Measurements from ENCODE around the gene SYNPO2. TPM values are rescaled to one million over a fixed set of nuclear protein-coding genes. Genes with fewer than 3 reads are reported as not detected.

SYNPO2 gene
- total RNA-seq, 1 donor from 2014 or later, result 26.2 TPM

- ATAC-seq, result no peak
- H3K9me3 ChIP-seq, result no peaks in the 10 kb centered on the region
- intact Hi-C loops (cut with DNase I), result no loop called here
Measured at GRCh38 chr4:118846979-118847378, 41.7 kb upstream of the SYNPO2 start.

DNA sequence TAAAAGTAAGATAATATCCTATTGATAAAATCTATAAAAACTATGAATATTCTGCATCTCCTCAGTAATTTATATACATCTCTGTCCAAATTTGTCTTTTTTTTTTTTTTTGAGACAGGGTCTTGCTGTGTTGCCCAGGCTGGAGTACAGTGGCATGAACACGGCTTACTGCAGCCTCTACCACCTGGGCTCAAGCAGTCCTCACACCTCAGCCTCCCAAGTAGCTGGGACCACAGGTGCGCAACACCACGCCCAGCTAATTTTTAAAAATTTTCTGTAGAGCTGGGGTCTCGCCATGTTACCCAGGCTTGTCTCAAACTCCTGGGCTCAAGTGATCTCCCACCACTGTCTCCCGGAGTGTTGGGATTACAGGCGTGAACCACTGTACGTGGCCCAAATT, 40.4 kb upstream of the SYNPO2 start:
- no peak overlapping the region for H3K4me3 ChIP-seq
- intact Hi-C loops (cut with DNase I), result no loop called here
- no peaks in the 10 kb centered on the region for H3K4me1 ChIP-seq
- no peaks in the 10 kb centered on the region for H3K9me3 ChIP-seq
- H3K36me3 ChIP-seq, result no peaks in the 10 kb centered on the region
- no peak for TF ChIP-seq CTCF (IDR thresholded peaks at IDR 0.05)
- ATAC-seq (no peak), DNase-seq (no peak)
- no peaks in the 10 kb centered on the region for H3K27me3 ChIP-seq (ENCODE audit: low read depth)
- H3K27ac ChIP-seq, result no peak overlapping the region

More at GRCh38 chr4:118846979-118847378, 41.7 kb upstream of the SYNPO2 start:
- DNase-seq, result no peak
- Histone ChIP-seq H3K27me3 (ENCODE audit: low read depth) (no peaks in the 10 kb centered on the region), H3K27ac (no peak overlapping the region), H3K4me1 (no peaks in the 10 kb centered on the region), H3K36me3 (no peaks in the 10 kb centered on the region), H3K4me3 (no peak overlapping the region)
- TF ChIP-seq CTCF (IDR thresholded peaks at IDR 0.05), result no peak

- Histone ChIP-seq H3K9me3 (no peaks in the 10 kb centered on the region), H3K4me3 (no peak overlapping the region), H3K27ac (no peak overlapping the region), H3K36me3 (no peaks in the 10 kb centered on the region), H3K27me3 (ENCODE audit: low read depth) (no peaks in the 10 kb centered on the region), H3K4me1 (no peaks in the 10 kb centered on the region)
- TF ChIP-seq CTCF (IDR thresholded peaks at IDR 0.05), result no peak
- no peak for DNase-seq
- intact Hi-C loops (cut with DNase I), result no loop called here
- ATAC-seq, result no peak
Measured at GRCh38 chr4:118848901-118849300, 39.8 kb upstream of the SYNPO2 start.

GRCh38 chr4:118849867-118850487, 38.7 kb upstream of the SYNPO2 start:
- Histone ChIP-seq H3K9me3 (no peaks in the 10 kb centered on the region), H3K27me3 (ENCODE audit: low read depth) (no peaks in the 10 kb centered on the region), H3K4me1 (no peaks in the 10 kb centered on the region), H3K36me3 (no peaks in the 10 kb centered on the region), H3K27ac (no peak overlapping the region), H3K4me3 (peak overlapping the region; percentile 45)
- TF ChIP-seq CTCF (IDR thresholded peaks at IDR 0.05), result no peak
- DNase-seq (no peak), ATAC-seq (no peak)
- intact Hi-C loops (cut with DNase I), result no loop called here

- TF ChIP-seq CTCF (IDR thresholded peaks at IDR 0.05), result no peak
- no peaks in the 10 kb centered on the region for H3K27me3 ChIP-seq (ENCODE audit: low read depth)
- peak overlapping the region; percentile 12 for H3K27ac ChIP-seq
- intact Hi-C loops (cut with DNase I), result no loop called here
- H3K9me3 ChIP-seq, result no peaks in the 10 kb centered on the region
- peak overlapping the region; percentile 45 for H3K4me3 ChIP-seq
- no peaks in the 10 kb centered on the region for H3K36me3 ChIP-seq
- DNase-seq (no peak), ATAC-seq (peak; percentile 42 to 74)
- no peaks in the 10 kb centered on the region for H3K4me1 ChIP-seq
Measured at GRCh38 chr4:118850488-118851173, 38.0 kb upstream of the SYNPO2 start.

Measured in lower lobe of right lung (tissue), 2 donors.